WI38 (cell line): Measurements from ENCODE around the gene IL1A.

Experiments
- H3K4me3 ChIP-seq: 2 replicates; pipeline ENCODE4 v1.5.1; 2011; ENCODE audit warnings: low read depth, mild to moderate bottlenecking, control low read depth, low read length
- TF ChIP-seq, protein P1 (sequence below): IDR thresholded peaks from 2 replicates; pipeline ENCODE4 v1.5.1; 2012; ENCODE audit warnings: low read depth, mild to moderate bottlenecking, control low read depth, low read length

IL1A gene

DNA sequence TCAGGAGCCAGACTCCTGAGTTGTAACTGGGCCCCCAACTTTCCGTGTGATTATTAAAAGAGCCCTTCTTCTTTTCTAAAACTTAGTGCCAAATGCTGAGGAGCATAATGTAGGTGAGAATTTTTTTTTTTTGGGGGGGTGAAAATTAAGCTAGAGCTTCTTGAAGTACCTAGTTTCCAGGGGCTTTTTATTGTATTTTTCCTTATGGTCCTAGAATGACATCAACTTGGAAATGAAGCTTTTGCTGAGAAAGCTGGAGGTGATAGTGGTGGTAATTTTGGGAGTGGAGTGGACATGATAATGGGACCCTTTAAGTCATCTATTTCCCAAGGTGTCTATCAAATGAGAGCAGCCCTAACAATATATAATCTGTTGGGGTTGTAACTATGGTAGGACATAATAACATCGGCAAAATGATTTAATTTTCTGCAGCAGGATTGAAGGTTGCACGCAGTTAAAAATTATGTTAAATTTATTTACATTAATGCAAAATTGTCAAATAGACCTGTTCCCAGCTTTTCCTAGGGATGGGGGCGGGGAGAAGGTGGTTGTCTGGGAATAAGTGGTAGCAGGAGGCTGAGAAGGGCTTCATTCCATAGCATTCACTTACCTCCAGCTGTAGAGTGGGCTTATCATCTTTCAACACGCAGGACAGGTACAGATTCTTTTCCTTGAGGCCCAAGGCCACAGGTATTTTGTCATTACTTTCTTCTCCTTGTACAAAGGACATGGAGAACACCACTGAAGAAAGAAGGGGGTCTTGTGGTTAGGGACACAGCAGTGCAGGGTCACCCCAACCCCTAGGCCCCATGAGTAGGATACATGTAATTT, 46.6 kb upstream of the IL1A start:
- H3K4me3 ChIP-seq, result no peak overlapping the region
- TF ChIP-seq, protein P1, sequence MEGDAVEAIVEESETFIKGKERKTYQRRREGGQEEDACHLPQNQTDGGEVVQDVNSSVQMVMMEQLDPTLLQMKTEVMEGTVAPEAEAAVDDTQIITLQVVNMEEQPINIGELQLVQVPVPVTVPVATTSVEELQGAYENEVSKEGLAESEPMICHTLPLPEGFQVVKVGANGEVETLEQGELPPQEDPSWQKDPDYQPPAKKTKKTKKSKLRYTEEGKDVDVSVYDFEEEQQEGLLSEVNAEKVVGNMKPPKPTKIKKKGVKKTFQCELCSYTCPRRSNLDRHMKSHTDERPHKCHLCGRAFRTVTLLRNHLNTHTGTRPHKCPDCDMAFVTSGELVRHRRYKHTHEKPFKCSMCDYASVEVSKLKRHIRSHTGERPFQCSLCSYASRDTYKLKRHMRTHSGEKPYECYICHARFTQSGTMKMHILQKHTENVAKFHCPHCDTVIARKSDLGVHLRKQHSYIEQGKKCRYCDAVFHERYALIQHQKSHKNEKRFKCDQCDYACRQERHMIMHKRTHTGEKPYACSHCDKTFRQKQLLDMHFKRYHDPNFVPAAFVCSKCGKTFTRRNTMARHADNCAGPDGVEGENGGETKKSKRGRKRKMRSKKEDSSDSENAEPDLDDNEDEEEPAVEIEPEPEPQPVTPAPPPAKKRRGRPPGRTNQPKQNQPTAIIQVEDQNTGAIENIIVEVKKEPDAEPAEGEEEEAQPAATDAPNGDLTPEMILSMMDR, result no peak

DNA sequence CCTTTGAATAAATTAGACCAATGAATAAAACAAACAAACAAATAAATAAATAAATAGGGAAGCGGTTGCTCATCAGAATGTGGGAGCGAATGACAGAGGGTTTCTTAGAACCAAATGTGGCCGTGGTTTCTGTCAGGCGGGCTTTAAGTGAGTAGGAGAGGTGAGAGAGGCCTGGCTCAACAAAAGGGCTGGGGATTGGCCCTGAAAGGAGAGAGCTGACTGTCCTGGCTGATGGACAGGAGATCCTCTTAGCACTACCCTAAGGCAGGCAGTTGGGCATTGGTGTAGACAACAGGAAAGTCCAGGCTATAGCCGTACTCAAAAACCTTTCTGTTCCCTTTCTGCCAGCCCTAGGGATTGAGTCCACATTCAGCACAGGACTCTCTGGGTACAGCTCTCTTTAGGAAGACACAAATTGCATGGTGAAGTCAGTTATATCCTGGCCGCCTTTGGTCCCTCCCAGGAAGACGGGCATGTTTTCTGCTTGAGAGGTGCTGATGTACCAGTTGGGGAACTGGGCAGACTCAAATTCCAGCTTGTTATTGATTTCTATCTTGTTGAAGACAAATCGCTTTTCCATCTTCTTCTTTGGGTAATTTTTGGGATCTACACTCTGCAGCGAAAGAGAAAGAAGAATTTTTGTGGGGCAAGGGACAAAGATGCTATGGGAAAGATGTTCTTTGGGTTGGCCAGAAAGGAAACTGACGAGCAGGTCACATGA, 45.8 kb upstream of the IL1A start:
- TF ChIP-seq, protein P1, result no peak

GRCh38 chr2:112829101-112829960, 45.0 kb upstream of the IL1A start:
- H3K4me3 ChIP-seq, result no peak overlapping the region
- TF ChIP-seq, protein P1, result no peak

More for the DNA sequence above, 45.8 kb upstream of the IL1A start:
- no peak overlapping the region for H3K4me3 ChIP-seq

- TF ChIP-seq, protein P1, result no peak
- no peak overlapping the region for H3K4me3 ChIP-seq
These were observed 44.0 kb upstream of the IL1A start for GRCh38 chr2:112828251-112828691.

DNA sequence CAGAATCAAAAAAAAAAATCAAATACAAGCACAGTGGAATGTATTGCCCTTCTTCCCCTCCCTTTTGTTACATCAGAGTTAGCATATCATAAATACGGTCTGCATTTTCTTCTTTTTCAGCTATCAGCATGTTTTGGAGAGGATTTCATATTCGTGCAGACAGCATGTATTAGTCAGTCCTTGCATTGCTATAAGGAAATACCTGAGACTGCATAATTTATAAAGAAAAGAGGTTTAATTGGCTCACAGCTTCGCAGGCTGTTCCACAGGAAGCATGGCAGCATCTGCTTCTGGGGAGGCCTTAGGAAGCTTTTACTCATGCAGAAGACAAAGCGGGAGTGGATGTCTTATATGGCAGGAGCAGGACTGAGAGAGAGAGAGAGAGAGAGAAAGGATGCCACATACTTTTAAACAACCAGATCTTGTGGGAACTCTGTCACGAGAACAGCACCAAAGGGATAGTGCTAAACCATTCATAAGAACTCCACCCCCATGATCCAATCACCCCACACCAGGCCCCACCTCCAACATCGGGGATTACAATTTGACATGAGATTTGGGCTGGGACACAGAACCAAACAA, 43.4 kb upstream of the IL1A start:
- TF ChIP-seq, protein P1, result no peak
- no peak overlapping the region for H3K4me3 ChIP-seq

DNA sequence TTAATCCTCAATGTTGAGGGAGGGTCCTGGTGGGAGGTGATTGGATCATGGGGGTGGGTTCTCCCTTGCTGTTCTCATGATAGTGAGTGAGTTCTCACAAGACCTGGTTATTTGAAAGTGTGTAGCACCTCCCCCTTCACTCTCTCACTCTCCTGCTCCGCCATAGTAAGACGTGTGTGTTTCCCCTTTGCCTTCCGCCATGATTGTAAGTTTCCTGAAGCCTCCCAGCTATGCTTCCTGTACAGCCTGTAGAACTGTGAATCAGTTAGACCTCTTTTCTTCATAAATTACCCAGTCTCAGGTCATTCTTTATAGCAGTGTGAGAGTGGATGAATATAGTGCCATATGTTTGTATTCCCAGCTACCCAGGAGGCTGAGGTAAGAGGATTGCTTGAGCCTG, 42.7 kb upstream of the IL1A start:
- H3K4me3 ChIP-seq, result no peak overlapping the region
- TF ChIP-seq, protein P1, result no peak
